Activated CD4-positive, CD25-positive, alpha-beta regulatory T cell treated with anti-CD3 and anti-CD28 coated beads, Interleukin-2, amount 50 U/mL, for 16 hours (primary cell): ENCODE data around the gene RCE1.

ENCODE experiments used
- DNase-seq: peaks from one replicate; pipeline ENCODE4 v3.0.0-alpha.2; 2020; ENCODE audit warnings: low read depth, low spot score

RCE1 gene

DNA sequence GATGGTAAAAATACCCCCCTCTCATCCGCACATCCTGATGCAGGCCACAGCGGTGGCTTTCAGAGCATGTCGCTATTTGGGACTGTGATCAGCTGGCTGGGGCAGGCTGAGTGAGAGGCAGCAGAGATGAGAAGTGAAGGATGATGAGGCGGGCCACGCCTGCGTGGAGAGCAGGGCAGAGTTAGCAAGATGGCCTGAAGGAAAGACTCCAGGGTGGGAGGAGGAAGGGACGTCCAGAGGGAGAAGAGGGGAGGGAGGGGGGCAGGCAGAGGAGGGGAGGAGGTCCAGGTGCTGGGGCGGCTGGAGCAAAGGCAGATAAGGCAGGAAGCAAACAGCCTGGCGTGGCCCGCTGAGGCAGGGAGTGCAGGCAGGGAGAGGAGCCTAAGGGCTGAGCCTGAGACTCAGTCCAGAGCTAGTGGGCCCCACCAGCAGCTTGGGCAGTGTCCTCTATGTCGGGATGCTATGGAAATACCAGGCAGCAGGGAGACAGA is 42.8 kb downstream of the RCE1 start:
- DNase-seq, result no peak

DNA sequence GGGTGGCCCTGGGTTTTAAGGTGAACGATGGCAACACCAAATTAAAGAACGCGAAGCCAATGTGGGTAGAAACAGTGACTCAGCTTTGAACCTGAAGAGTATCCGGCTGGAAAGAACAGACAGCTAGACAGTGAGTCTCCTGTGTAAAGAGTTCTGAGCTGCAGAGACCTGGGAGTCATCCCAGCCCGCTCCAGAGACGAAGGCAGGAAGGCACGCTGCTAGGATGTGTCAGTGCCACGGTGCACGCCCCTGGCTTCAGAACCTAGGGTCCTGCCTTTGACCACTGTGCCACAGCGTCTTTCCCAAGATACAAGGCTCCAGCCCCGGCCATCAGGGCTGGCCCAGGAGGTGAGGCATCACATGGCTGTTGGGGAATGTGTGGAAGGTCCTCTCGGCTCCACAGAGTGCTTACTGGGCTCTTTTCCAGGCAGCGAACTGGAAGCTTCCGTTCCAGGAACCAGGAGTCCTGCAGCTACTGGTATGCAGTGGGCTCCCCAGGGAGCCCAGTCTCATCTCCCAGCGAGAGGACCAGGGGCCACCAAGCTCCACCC is 43.5 kb downstream of the RCE1 start:
- no peak for DNase-seq

DNA sequence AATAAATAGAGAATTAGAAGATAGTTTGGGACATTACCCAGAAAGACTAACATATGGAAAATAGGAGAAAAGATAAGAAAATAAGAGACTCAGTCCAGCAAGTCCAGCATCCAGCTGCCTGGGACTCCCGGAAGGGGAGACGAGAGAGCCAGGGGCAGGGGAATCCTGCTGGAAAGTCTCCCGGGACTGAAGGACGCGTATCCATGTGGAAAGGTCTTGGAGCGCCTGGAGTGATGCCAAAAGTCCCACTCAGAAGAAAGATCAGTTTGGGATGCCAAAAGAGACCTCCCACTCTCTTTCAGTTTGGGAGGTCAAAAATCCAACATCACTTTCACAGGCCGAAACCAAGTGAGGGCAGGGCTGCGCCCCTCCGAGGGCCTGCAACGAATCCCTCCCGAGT is 44.3 kb downstream of the RCE1 start:
- no peak for DNase-seq

GRCh38 chr11:66888282-66888681 is 45.0 kb downstream of the RCE1 start:
- no peak for DNase-seq

GRCh38 chr11:66889960-66890359 is 46.7 kb downstream of the RCE1 start:
- DNase-seq, result no peak

- DNase-seq, result peak; percentile 30
Measured at GRCh38 chr11:66891851-66892660, 48.8 kb downstream of the RCE1 start.

DNA sequence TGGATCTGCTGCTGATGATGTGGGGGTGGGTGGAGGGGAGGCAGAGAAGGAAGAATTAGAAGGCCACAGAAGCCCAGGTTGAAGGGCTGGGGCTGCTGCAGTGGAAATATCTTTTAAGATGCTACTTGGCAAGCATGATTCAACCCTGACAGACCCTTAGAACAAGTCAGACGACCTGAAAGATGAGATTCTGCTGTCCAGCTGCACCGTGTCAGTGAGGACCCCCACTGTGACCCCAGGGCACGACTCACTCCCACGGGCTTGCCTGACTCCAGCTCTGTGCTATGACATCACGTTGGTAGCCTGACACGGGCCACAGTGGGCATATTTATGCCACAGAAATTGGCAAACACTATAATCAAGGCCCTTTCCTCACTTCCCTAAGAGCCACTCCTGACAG is 49.7 kb downstream of the RCE1 start:
- no peak for DNase-seq

- no peak for DNase-seq
Measured at GRCh38 chr11:66894141-66894540, 50.9 kb downstream of the RCE1 start.
